ENCODE measurements around the gene CIB1. TPM values are rescaled to one million over a fixed set of nuclear protein-coding genes. Genes with fewer than 3 reads are reported as not detected.

CIB1 gene
- total RNA-seq, 4 donors from 2014 or later = 27.5 to 48.1 (median 37.8) TPM

GRCh38 chr15:90248789-90249202, 15.1 kb upstream of the CIB1 start:
- Histone ChIP-seq H3K4me1 (peaks cover 0 to 17% (median 7%) of the 10 kb centered on the region in 4 donors), H3K27ac (peak overlapping the region in 2 of 4 donors; percentile 5 to 33), H3K36me3 (no peaks in the 10 kb centered on the region), H3K4me3 (peak overlapping the region in 1 of 4 donors; percentile 70), H3K27me3 (no peaks in the 10 kb centered on the region), H3K9me3 (no peaks in the 10 kb centered on the region)
- WGBS, 2 donors = 70% methylated on average over 6 of the region's 6 CpGs
- TF ChIP-seq EP300 (IDR thresholded peaks at IDR 0.05) = no peak
- no peak for TF ChIP-seq POLR2A (IDR thresholded peaks at IDR 0.05)
- no peak for TF ChIP-seq CTCF (IDR thresholded peaks at IDR 0.05)
- no peak for DNase-seq (ENCODE audit: low spot score in 2 of 2)

GRCh38 chr15:90243943-90244639, 10.3 kb upstream of the CIB1 start:
- Histone ChIP-seq H3K27me3 (no peaks in the 10 kb centered on the region), H3K4me1 (peaks cover 0 to 4% (median 2%) of the 10 kb centered on the region in 4 donors), H3K36me3 (peaks cover 0 to 35% (median 0%) of the 10 kb centered on the region in 3 donors), H3K4me3 (no peak overlapping the region), H3K27ac (no peak overlapping the region), H3K9me3 (no peaks in the 10 kb centered on the region)
- no peak for DNase-seq (ENCODE audit: low spot score in 2 of 2)
- no peak for TF ChIP-seq POLR2A (IDR thresholded peaks at IDR 0.05)
- TF ChIP-seq CTCF (IDR thresholded peaks at IDR 0.05) = no peak
- no peak for TF ChIP-seq EP300 (IDR thresholded peaks at IDR 0.05)
- 80 to 81% methylated on average over 10 of the region's 10 CpGs for WGBS, 2 donors

GRCh38 chr15:90241343-90242192, 7.8 kb upstream of the CIB1 start:
- 78 to 90% methylated on average over 13 to 20 of the region's 22 CpGs for WGBS, 2 donors
- Histone ChIP-seq H3K4me1 (no peaks in the 10 kb centered on the region), H3K27me3 (no peaks in the 10 kb centered on the region), H3K9me3 (no peaks in the 10 kb centered on the region), H3K27ac (no peak overlapping the region), H3K36me3 (peaks cover 0 to 58% (median 0%) of the 10 kb centered on the region in 3 donors), H3K4me3 (no peak overlapping the region)
- DNase-seq (ENCODE audit: low spot score in 2 of 2) = no peak
- TF ChIP-seq EP300 (IDR thresholded peaks at IDR 0.05) (no peak), CTCF (IDR thresholded peaks at IDR 0.05) (no peak), POLR2A (IDR thresholded peaks at IDR 0.05) (no peak)

- no peak overlapping the region for H3K27ac ChIP-seq
- peaks cover 0 to 66% (median 0%) of the 10 kb centered on the region in 3 donors for H3K36me3 ChIP-seq
- H3K4me1 ChIP-seq = no peaks in the 10 kb centered on the region
- DNase-seq (ENCODE audit: low spot score in 2 of 2) = no peak
- H3K4me3 ChIP-seq = no peak overlapping the region
- no peaks in the 10 kb centered on the region for H3K27me3 ChIP-seq
- 81 to 91% methylated on average over 8 of the region's 8 CpGs for WGBS, 2 donors
- TF ChIP-seq POLR2A (IDR thresholded peaks at IDR 0.05) (no peak), EP300 (IDR thresholded peaks at IDR 0.05) (no peak), CTCF (IDR thresholded peaks at IDR 0.05) (no peak)
- H3K9me3 ChIP-seq = no peaks in the 10 kb centered on the region
These were observed 7.1 kb upstream of the CIB1 start for GRCh38 chr15:90240856-90241255.

GRCh38 chr15:90239371-90239770, 5.6 kb upstream of the CIB1 start:
- Histone ChIP-seq H3K36me3 (peaks cover 0 to 69% (median 0%) of the 10 kb centered on the region in 3 donors), H3K27ac (no peak overlapping the region), H3K27me3 (no peaks in the 10 kb centered on the region), H3K4me1 (peaks cover 0 to 8% (median 4%) of the 10 kb centered on the region in 4 donors), H3K4me3 (no peak overlapping the region), H3K9me3 (no peaks in the 10 kb centered on the region)
- no peak for DNase-seq (ENCODE audit: low spot score in 2 of 2)
- TF ChIP-seq CTCF (IDR thresholded peaks at IDR 0.05) (no peak), EP300 (IDR thresholded peaks at IDR 0.05) (no peak), POLR2A (IDR thresholded peaks at IDR 0.05) (no peak)
- WGBS, 2 donors = 81% methylated on average over 3 of the region's 3 CpGs
